ENCODE data around the gene HOXB7.

GRCh38 chr17:48606892-48607614, 3.8 kb downstream of the HOXB7 start:
- no peak for TF ChIP-seq POLR2AphosphoS5 (IDR thresholded peaks at IDR 0.05; ENCODE audit: low read depth)
- TF ChIP-seq CTCF (conservative IDR thresholded peaks at IDR 0.05; ENCODE audit: low read depth in 2 of 2) = no peak
- no peak for TF ChIP-seq REST (IDR thresholded peaks at IDR 0.05; ENCODE audit: unreplicated experiment)
- no peak for TF ChIP-seq ETS1 (IDR thresholded peaks at IDR 0.05)
- TF ChIP-seq EZH2 (IDR thresholded peaks at IDR 0.05; ENCODE audit: low read depth, unreplicated experiment) = peak; percentile 62
- TF ChIP-seq EZH2phosphoT487 (IDR thresholded peaks at IDR 0.05; ENCODE audit: unreplicated experiment) = no peak
- no peak for TF ChIP-seq CREB1 (CRISPR knock-in tag; IDR thresholded peaks at IDR 0.05; ENCODE audit: low read depth)
- TF ChIP-seq ZNF114 (CRISPR knock-in tag; IDR thresholded peaks at IDR 0.05) = no peak
- no peak for TF ChIP-seq ZNF331 (CRISPR knock-in tag; IDR thresholded peaks at IDR 0.05; ENCODE audit: low read depth)
- no peak for TF ChIP-seq STAT1 (IDR thresholded peaks at IDR 0.05; ENCODE audit: unreplicated experiment)
- no peak for TF ChIP-seq JUNB (IDR thresholded peaks at IDR 0.05; ENCODE audit: unreplicated experiment)
- no peak for TF ChIP-seq NANOG (IDR thresholded peaks at IDR 0.05; ENCODE audit: borderline replicate concordance)
- TF ChIP-seq ZNF462 (CRISPR knock-in tag; IDR thresholded peaks at IDR 0.05) = no peak

Data from GM23338 (cell line).